Endothelial cell of umbilical vein (primary cell): ENCODE measurements around the gene KRTAP4-12.
"Not testable (repeated sequence)": the region's sequence is repeated elsewhere in the genome, so short reads cannot be mapped to it uniquely, and the experiment has no call there.

ENCODE experiments used
- CTCF ChIP-seq, 2 donors: IDR thresholded peaks; 1 replicate in 1 of 2; 2 replicates in 1 of 2; pipeline ENCODE4 v1.5.1; 2011; ENCODE audit warnings: low read length in 2 of 2, mild to moderate bottlenecking in 2 of 2, moderate library complexity in 2 of 2, control low read depth in 1 of 2, inconsistent platforms in 1 of 2, low read depth in 1 of 2; ENCODE audit not compliant: insufficient read depth in 1 of 2; ENCODE audit errors: extremely low read depth in 1 of 2
- EZH2 ChIP-seq: IDR thresholded peaks from 2 replicates; pipeline ENCODE4 v1.6.1; 2012; ENCODE audit warnings: borderline replicate concordance, low read depth, mild to moderate bottlenecking, moderate library complexity, low read length, inconsistent platforms; ENCODE audit not compliant: severe bottlenecking
- FOS ChIP-seq: IDR thresholded peaks from 2 replicates; pipeline ENCODE4 v1.6.1; 2011; ENCODE audit warnings: mild to moderate bottlenecking, low read length, moderate library complexity, borderline replicate concordance; ENCODE audit not compliant: insufficient read depth
- JUN ChIP-seq: IDR thresholded peaks from 2 replicates; pipeline ENCODE4 v1.6.1; 2011; ENCODE audit warnings: borderline replicate concordance, low read depth; ENCODE audit not compliant: insufficient read length, insufficient read depth
- MAX ChIP-seq: IDR thresholded peaks from 2 replicates; pipeline ENCODE4 v1.6.1; 2011; ENCODE audit not compliant: insufficient read depth, insufficient read length
- POLR2A ChIP-seq: IDR thresholded peaks from 2 replicates; pipeline ENCODE4 v1.6.1; 2012; ENCODE audit warnings: low read depth, mild to moderate bottlenecking, control low read depth, low read length
- POLR2AphosphoS5 ChIP-seq: IDR thresholded peaks from 2 replicates; pipeline ENCODE4 v1.6.1; 2012; ENCODE audit warnings: low read depth, mild to moderate bottlenecking, control low read depth, low read length, moderate library complexity; ENCODE audit not compliant: insufficient read depth

- TF ChIP-seq EZH2; MAX; CTCF (IDR thresholded peaks at IDR 0.05; ENCODE audit: extremely low read depth in 1 of 2, insufficient read depth in 1 of 2, low read depth in 1 of 2, low read length in 2 of 2); POLR2A; FOS; POLR2AphosphoS5; JUN: not testable (repeated sequence)
These were observed 24.1 kb downstream of the KRTAP4-12 start for GRCh38 chr17:41099682-41100480.
